DND-41 (cell line): ENCODE measurements around the gene C5AR2.
"Not testable (repeated sequence)": the region's sequence is repeated elsewhere in the genome, so short reads cannot be mapped to it uniquely, and the experiment has no call there.

Source experiments
- ATAC-seq: fragments of 200-7000 bp; cut with Tn5 transposase; 3 replicates; pipeline ENCODE4 v1.9.1; 2021; ENCODE audit warnings: low read depth; ENCODE audit not compliant: insufficient read depth
- DNase-seq: peaks from one replicate; pipeline ENCODE4 v3.0.0-alpha.2; 2020
- H2AFZ ChIP-seq: 2 replicates; pipeline ENCODE4 v1.6.0; 2012; ENCODE audit warnings: low read depth, low read length
- H3K27ac ChIP-seq: 2 replicates; pipeline ENCODE4 v1.5.1; 2012; ENCODE audit warnings: low read length, inconsistent platforms
- H3K27me3 ChIP-seq: fragments of 200-600 bp; sonication (generic); 2 replicates; pipeline ENCODE4 v1.6.0; 2012; ENCODE audit warnings: low read length, mild to moderate bottlenecking, inconsistent platforms; ENCODE audit not compliant: insufficient read depth, poor library complexity
- H3K36me3 ChIP-seq: 2 replicates; pipeline ENCODE4 v1.5.1; 2012; ENCODE audit warnings: low read length, inconsistent platforms; ENCODE audit not compliant: insufficient read depth
- H3K4me1 ChIP-seq: 2 replicates; pipeline ENCODE4 v1.5.1; 2012; ENCODE audit warnings: mild to moderate bottlenecking, low read length; ENCODE audit not compliant: insufficient read depth
- H3K4me2 ChIP-seq: 2 replicates; pipeline ENCODE4 v1.6.0; 2012; ENCODE audit warnings: mild to moderate bottlenecking, moderate library complexity, low read length, inconsistent platforms; ENCODE audit not compliant: insufficient read depth
- H3K4me3 ChIP-seq, 2 experiments: fragments of 200-600 bp in 1 of 2; shearing (Covaris generic) in 1 of 2; 2 replicates each; pipeline ENCODE4 v1.5.1; 2012 to 2016; ENCODE audit warnings: inconsistent platforms in 2 of 2, low read length in 2 of 2, mild to moderate bottlenecking in 2 of 2, low read depth in 1 of 2, moderate library complexity in 1 of 2
- H3K79me2 ChIP-seq: 2 replicates; pipeline ENCODE4 v1.6.0; 2012; ENCODE audit warnings: low read length, inconsistent platforms; ENCODE audit not compliant: insufficient read depth
- H3K9ac ChIP-seq: 2 replicates; pipeline ENCODE4 v1.6.0; 2012; ENCODE audit warnings: low read depth, mild to moderate bottlenecking, inconsistent platforms, low read length, moderate library complexity
- H3K9me3 ChIP-seq: 2 replicates; pipeline ENCODE4 v1.5.1; 2012; ENCODE audit warnings: low read length, moderate library complexity, mild to moderate bottlenecking, inconsistent platforms; ENCODE audit not compliant: insufficient read depth, severe bottlenecking
- H4K20me1 ChIP-seq: 2 replicates; pipeline ENCODE4 v1.6.0; 2012; ENCODE audit warnings: low read length; ENCODE audit not compliant: insufficient read depth
- CTCF ChIP-seq: IDR thresholded peaks from 2 replicates; pipeline ENCODE4 v1.5.1; 2012; ENCODE audit warnings: borderline replicate concordance, low read length, moderate library complexity, mild to moderate bottlenecking; ENCODE audit not compliant: poor library complexity, severe bottlenecking; ENCODE audit errors: extremely low read depth
- EZH2 ChIP-seq: IDR thresholded peaks from 3 replicates; pipeline ENCODE4 v1.6.1; 2012; ENCODE audit warnings: borderline replicate concordance, low read depth, mild to moderate bottlenecking, moderate library complexity, low read length, inconsistent platforms; ENCODE audit not compliant: severe bottlenecking

The C5AR2 gene

GRCh38 chr19:47362321-47362720 lies 30.3 kb downstream of the C5AR2 start:
- DNase-seq, result no peak
- Histone ChIP-seq H3K27ac (no peak overlapping the region), H3K79me2 (peaks cover 4% of the 10 kb centered on the region; the same call in 1 of the 2 replicates), H3K4me2 (no peak overlapping the region), H3K4me3 (no peak overlapping the region), H3K4me1 (no peaks in the 10 kb centered on the region), H2AFZ (no peak overlapping the region), H3K36me3 (peaks cover 87% of the 10 kb centered on the region), H3K27me3 (no peaks in the 10 kb centered on the region), H3K9ac (no peak overlapping the region), H4K20me1 (peaks cover 12% of the 10 kb centered on the region), H3K9me3 (no peaks in the 10 kb centered on the region)
- TF ChIP-seq EZH2, result no peak
- TF ChIP-seq CTCF, result no peak
- no peak for ATAC-seq

DNA sequence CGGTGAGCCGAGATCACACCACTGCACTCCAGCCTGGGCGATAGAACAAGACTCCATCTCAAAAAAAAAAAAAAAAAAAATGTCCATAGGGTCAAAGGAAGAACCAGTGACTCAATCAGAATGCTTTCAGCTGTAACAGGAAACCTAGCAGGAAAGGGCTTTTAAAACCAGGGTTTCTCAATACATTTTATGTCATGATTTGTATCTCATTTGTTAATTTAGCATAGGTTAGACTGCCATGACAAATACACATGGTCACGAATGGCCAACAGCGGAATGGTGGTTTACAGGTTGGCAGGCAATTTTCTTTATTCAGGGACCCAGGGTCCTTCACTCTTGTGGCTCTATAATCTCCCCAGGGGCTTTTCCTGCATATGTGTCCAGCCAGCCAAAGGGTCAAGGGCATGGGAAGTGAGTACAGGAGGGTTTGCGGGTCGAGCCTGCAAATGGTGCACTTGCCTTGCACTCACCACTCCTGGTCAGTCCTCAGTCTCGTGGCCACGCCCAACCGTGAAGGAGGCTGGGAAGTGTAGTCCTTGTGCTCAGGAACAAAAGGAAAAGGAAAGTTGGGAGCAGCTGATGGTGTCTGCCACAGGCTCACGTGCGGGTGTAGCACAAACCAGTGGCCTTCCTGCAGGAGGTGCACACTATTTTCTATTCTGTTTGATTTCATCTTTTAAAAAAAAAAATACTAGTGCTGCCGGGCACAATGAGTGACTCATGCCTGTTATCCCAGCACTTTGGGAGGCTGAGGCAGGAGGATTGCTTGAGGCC lies 32.0 kb downstream of the C5AR2 start:
- DNase-seq (no peak), ATAC-seq (no peak)
- peaks cover 2% of the 10 kb centered on the region; the same call in 1 of the 2 replicates for H3K79me2 ChIP-seq
- H3K9me3 ChIP-seq, result no peaks in the 10 kb centered on the region
- H3K4me1 ChIP-seq, result no peaks in the 10 kb centered on the region
- H3K9ac ChIP-seq, result no peak overlapping the region
- no peaks in the 10 kb centered on the region for H3K27me3 ChIP-seq
- H4K20me1 ChIP-seq, result peaks cover 7% of the 10 kb centered on the region
- no peak overlapping the region for H3K4me3 ChIP-seq
- H3K4me2 ChIP-seq, result no peak overlapping the region
- H3K36me3 ChIP-seq, result peaks cover 76% of the 10 kb centered on the region
- no peak overlapping the region for H2AFZ ChIP-seq
- H3K27ac ChIP-seq, result no peak overlapping the region
- no peak for TF ChIP-seq EZH2
- no peak for TF ChIP-seq CTCF

DNA sequence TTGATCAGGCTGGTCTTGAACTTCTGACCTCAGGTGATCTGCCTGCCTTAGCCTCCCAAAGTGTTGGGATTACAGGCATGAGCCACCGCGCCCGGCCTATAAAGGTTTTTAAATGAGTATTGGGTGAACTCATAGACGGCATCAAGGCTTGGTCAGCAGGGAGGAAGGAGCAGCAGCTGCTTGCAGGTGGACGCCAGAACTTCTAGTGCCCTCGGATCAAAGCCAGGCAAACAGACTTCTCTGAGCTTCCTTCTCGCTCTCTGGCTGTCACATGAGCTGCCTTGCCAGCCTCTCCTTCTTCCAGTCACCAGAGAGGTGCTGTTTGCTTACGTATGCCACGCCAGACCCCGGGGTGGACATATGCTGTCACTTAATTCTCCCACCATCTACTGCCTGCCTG lies 33.5 kb downstream of the C5AR2 start:
- not testable (repeated sequence) for ATAC-seq, H3K27ac ChIP-seq, DNase-seq, H3K9ac ChIP-seq, H3K79me2 ChIP-seq, H3K4me1 ChIP-seq, H3K27me3 ChIP-seq, H3K9me3 ChIP-seq, H3K4me3 ChIP-seq, H4K20me1 ChIP-seq, H3K4me2 ChIP-seq, H2AFZ ChIP-seq
- H3K36me3 ChIP-seq, result peaks cover 77% of the 10 kb centered on the region

GRCh38 chr19:47370045-47370611 lies 38.2 kb downstream of the C5AR2 start:
- no peak overlapping the region for H3K4me2 ChIP-seq
- TF ChIP-seq CTCF, result no peak
- H3K4me3 ChIP-seq, result no peak overlapping the region
- ATAC-seq, result no peak
- H3K9ac ChIP-seq, result no peak overlapping the region
- peaks cover 9% of the 10 kb centered on the region for H4K20me1 ChIP-seq
- peaks cover 73% of the 10 kb centered on the region for H3K36me3 ChIP-seq
- no peaks in the 10 kb centered on the region for H3K4me1 ChIP-seq
- H3K9me3 ChIP-seq, result no peaks in the 10 kb centered on the region
- DNase-seq, result no peak
- no peak overlapping the region for H3K27ac ChIP-seq
- H3K27me3 ChIP-seq, result no peaks in the 10 kb centered on the region
- no peak overlapping the region for H2AFZ ChIP-seq
- H3K79me2 ChIP-seq, result no peaks in the 10 kb centered on the region
